Keratinocyte (primary cell): Measurements from ENCODE around the gene USH1C. TPM values are rescaled to one million over a fixed set of nuclear protein-coding genes. Genes with fewer than 3 reads are reported as not detected.

Experiments
- DNase-seq: peaks from one replicate; pipeline ENCODE4 v3.0.0-alpha.2; 2011; ENCODE audit warnings: low read depth, missing footprints, low spot score
- FAIRE-seq: peaks from 2 replicates; lab custom pipeline; 2011; peaks lifted over from hg19 to GRCh38; lab: Jason Lieb, UNC
- H2AFZ ChIP-seq: 2 replicates; pipeline ENCODE4 v1.6.0; 2012; ENCODE audit warnings: low read length, control low read depth, inconsistent platforms; ENCODE audit not compliant: control insufficient read depth
- H3K27ac ChIP-seq: 2 replicates; pipeline ENCODE4 v1.5.1; 2011; ENCODE audit warnings: low read length; ENCODE audit not compliant: control insufficient read depth, insufficient read depth
- H3K27me3 ChIP-seq: 3 replicates; pipeline ENCODE4 v1.6.0; 2011; ENCODE audit warnings: low read length; ENCODE audit not compliant: control insufficient read depth, insufficient read depth; ENCODE audit errors: extremely low read depth
- H3K36me3 ChIP-seq, 2 experiments: 2 replicates in 1 of 2; 3 replicates in 1 of 2; pipeline ENCODE4 v1.5.1; 2011; ENCODE audit warnings: low read length in 2 of 2, mild to moderate bottlenecking in 1 of 2; ENCODE audit not compliant: control insufficient read depth in 2 of 2, insufficient read depth in 2 of 2; ENCODE audit errors: extremely low read depth in 1 of 2
- H3K4me1 ChIP-seq: 3 replicates; pipeline ENCODE4 v1.5.1; 2011; ENCODE audit warnings: low read length; ENCODE audit not compliant: control insufficient read depth, insufficient read depth; ENCODE audit errors: extremely low read depth
- H3K4me2 ChIP-seq: 3 replicates; pipeline ENCODE4 v1.6.0; 2011; ENCODE audit warnings: low read depth, low read length; ENCODE audit not compliant: control insufficient read depth, insufficient read depth; ENCODE audit errors: extremely low read depth
- H3K4me3 ChIP-seq, 3 experiments: fragments of 200-600 bp in 1 of 3; sonication (generic) in 1 of 3; 2 replicates in 2 of 3; 3 replicates in 1 of 3; pipeline ENCODE4 v1.5.1; 2011 to 2016; ENCODE audit warnings: low read length in 3 of 3, mild to moderate bottlenecking in 3 of 3, control low read depth in 2 of 3, inconsistent platforms in 1 of 3, low read depth in 1 of 3, mixed read lengths in 1 of 3, mixed run types in 1 of 3, moderate library complexity in 1 of 3; ENCODE audit not compliant: control insufficient read depth in 2 of 3, insufficient read depth in 2 of 3; ENCODE audit errors: extremely low read depth in 1 of 3
- H3K79me2 ChIP-seq: 2 replicates; pipeline ENCODE4 v1.6.0; 2012; ENCODE audit warnings: low read length; ENCODE audit not compliant: control insufficient read depth, insufficient read depth
- H3K9ac ChIP-seq: 3 replicates; pipeline ENCODE4 v1.6.0; 2011; ENCODE audit warnings: low read length; ENCODE audit not compliant: control insufficient read depth, insufficient read depth; ENCODE audit errors: extremely low read depth
- H3K9me1 ChIP-seq: 3 replicates; pipeline ENCODE4 v1.6.0; 2011; ENCODE audit warnings: low read length; ENCODE audit not compliant: control insufficient read depth, insufficient read depth; ENCODE audit errors: extremely low read depth
- H3K9me3 ChIP-seq: 2 replicates; pipeline ENCODE4 v1.5.1; 2012; ENCODE audit warnings: low read depth, low read length; ENCODE audit not compliant: control insufficient read depth
- H4K20me1 ChIP-seq: 3 replicates; pipeline ENCODE4 v1.6.0; 2011; ENCODE audit warnings: low read length; ENCODE audit not compliant: control insufficient read depth, insufficient read depth; ENCODE audit errors: extremely low read depth
- CTCF ChIP-seq, 3 experiments: IDR thresholded peaks in 1 of 3; conservative IDR thresholded peaks in 1 of 3; optimal IDR thresholded peaks in 1 of 3; 2 replicates in 2 of 3; 3 replicates in 1 of 3; pipeline versions ENCODE3 to v1.5.1; 2011; ENCODE audit warnings: low read length in 3 of 3, mild to moderate bottlenecking in 3 of 3, moderate library complexity in 2 of 3, control low read depth in 1 of 3, inconsistent platforms in 1 of 3; ENCODE audit not compliant: insufficient read depth in 2 of 3; ENCODE audit errors: extremely low read depth in 1 of 3
- EZH2 ChIP-seq: IDR thresholded peaks from one replicate; pipeline ENCODE4 v1.6.1; 2012; ENCODE audit warnings: inconsistent platforms, mild to moderate bottlenecking, low read length, moderate library complexity
- dilution Hi-C: fragments of 300-500 bp; cut with MboI; formaldehyde crosslinking; loops from one replicate; pipeline ENCODE4 v1.7.0; 2020; ENCODE audit warnings: low sequenced_read_pairs; ENCODE audit not compliant: extremely low pct_ligation_motif_present
- polyA plus RNA-seq, 5 experiments: library from polyadenylated mRNA; depleted of rRNA in 3 of 5; stranded (reverse) in 3 of 5; stranded (forward) in 1 of 5; unstranded in 1 of 5; fragments of >200 nt; gene quantifications; 1 replicate in 1 of 5; 2 replicates in 3 of 5; 3 replicates in 1 of 5; pipeline versions ENCODE4 v1.2.1 to v1.2.3, GENCODE V29; 2011 to 2012; ENCODE audit warnings: missing spikeins in 2 of 5, low read depth in 1 of 5, low replicate concordance in 1 of 5

The USH1C gene
- polyA plus RNA-seq, 1 donor (not counting 4 experiments of a cell fraction or from before 2014, with no cell fraction given), result not detected

- H3K36me3 ChIP-seq, result no peaks in the 10 kb centered on the region
Observed at GRCh38 chr11:17561111-17561415, 16.8 kb upstream of the USH1C start.

GRCh38 chr11:17560281-17561110 lies 16.3 kb upstream of the USH1C start:
- Histone ChIP-seq H4K20me1 (no peaks in the 10 kb centered on the region), H2AFZ (no peak overlapping the region), H3K27me3 (peaks cover 8% of the 10 kb centered on the region), H3K79me2 (no peaks in the 10 kb centered on the region), H3K9me1 (no peaks in the 10 kb centered on the region), H3K4me1 (no peaks in the 10 kb centered on the region), H3K36me3 (no peaks in the 10 kb centered on the region), H3K4me2 (no peak overlapping the region), H3K27ac (no peak overlapping the region), H3K4me3 (no peak overlapping the region), H3K9me3 (no peaks in the 10 kb centered on the region), H3K9ac (no peak overlapping the region)
- FAIRE-seq (no peak), DNase-seq (no peak)
- TF ChIP-seq EZH2 (no peak), CTCF (optimal IDR thresholded peaks at IDR 0.05 in 1 of 3, IDR thresholded peaks at IDR 0.05 in 1 of 3, conservative IDR thresholded peaks at IDR 0.05 in 1 of 3; ENCODE audit: extremely low read depth in 1 of 3, insufficient read depth in 2 of 3, low read length in 3 of 3) (no peak)
- dilution Hi-C loops, result no loop called here

More at GRCh38 chr11:17561111-17561415, 16.8 kb upstream of the USH1C start:
- DNase-seq (no peak), FAIRE-seq (no peak)
- Histone ChIP-seq H3K4me2 (no peak overlapping the region), H3K9ac (no peak overlapping the region), H3K9me3 (no peaks in the 10 kb centered on the region), H3K79me2 (no peaks in the 10 kb centered on the region), H3K4me3 (no peak overlapping the region), H2AFZ (no peak overlapping the region), H3K27me3 (peaks cover 8% of the 10 kb centered on the region), H3K27ac (no peak overlapping the region), H3K4me1 (no peaks in the 10 kb centered on the region), H3K9me1 (no peaks in the 10 kb centered on the region), H4K20me1 (no peaks in the 10 kb centered on the region)
- TF ChIP-seq CTCF (optimal IDR thresholded peaks at IDR 0.05 in 1 of 3, IDR thresholded peaks at IDR 0.05 in 1 of 3, conservative IDR thresholded peaks at IDR 0.05 in 1 of 3; ENCODE audit: extremely low read depth in 1 of 3, insufficient read depth in 2 of 3, low read length in 3 of 3), result no peak
- TF ChIP-seq EZH2, result no peak
- dilution Hi-C loops, result no loop called here
